Activated CD4-positive, alpha-beta memory T cell treated with anti-CD3 and anti-CD28 coated beads, Interleukin-2, amount 10 ng/mL, durations not matched to agents 7 days and 5 days (primary cell): ENCODE data around the gene SNUPN. TPM values are rescaled to one million over a fixed set of nuclear protein-coding genes. Genes with fewer than 3 reads are reported as not detected.
A peak's percentile ranks its signal among the peaks of the same experiment; 100 is the strongest.
"Not testable (repeated sequence)": the region's sequence is repeated elsewhere in the genome, so short reads cannot be mapped to it uniquely, and the experiment has no call there.

Experiments used
- CTCF ChIA-PET: fragments of 350-600 bp; sonication (Branson Sonifier 250); formaldehyde crosslinking; loops from one replicate; lab custom pipeline; 2021; ENCODE audit warnings: antibody characterized with exemption, inconsistent platforms; lab: Charles Lee
- POLR2A ChIA-PET: fragments of 350-600 bp; sonication (Branson Sonifier 250); formaldehyde crosslinking; loops from one replicate; lab custom pipeline; 2021; ENCODE audit warnings: antibody characterized with exemption; lab: Charles Lee
- DNase-seq: peaks from one replicate; pipeline ENCODE4 v3.0.0-alpha.2; 2020
- H3K27ac Mint-ChIP-seq: one replicate; pipeline ENCODE4 v1.8.0; 2021; ENCODE audit warnings: mild to moderate bottlenecking, mixed read lengths
- H3K27me3 Mint-ChIP-seq: one replicate; pipeline ENCODE4 v1.8.0; 2021; ENCODE audit warnings: mixed read lengths
- H3K36me3 Mint-ChIP-seq: one replicate; pipeline ENCODE4 v1.8.0; 2021; ENCODE audit warnings: low read depth, mixed read lengths
- H3K4me1 Mint-ChIP-seq: one replicate; pipeline ENCODE4 v1.8.0; 2021; ENCODE audit warnings: mixed read lengths
- H3K4me3 Mint-ChIP-seq: one replicate; pipeline ENCODE4 v1.8.0; 2021; ENCODE audit warnings: mild to moderate bottlenecking, mixed read lengths
- H3K9me3 Mint-ChIP-seq: one replicate; pipeline ENCODE4 v1.8.0; 2021; ENCODE audit warnings: mixed read lengths
- total RNA-seq, 2 experiments: library from RNA; stranded (reverse); gene quantifications; one replicate each; pipeline ENCODE4 v1.2.3, GENCODE V29; 2021

SNUPN gene
- total RNA-seq, 2 experiments from 2014 or later, result 29.6 to 30.9 TPM

- peaks cover 29% of the 10 kb centered on the region for H3K36me3 Mint-ChIP-seq
- POLR2A ChIA-PET, result interaction anchor here (1.2 kb wide), 1 partner anchor 11 kb away, joined by 6 read pairs; no protein-coding TSS in a partner anchor
- H3K27me3 Mint-ChIP-seq, H3K27ac Mint-ChIP-seq, CTCF ChIA-PET, H3K4me3 Mint-ChIP-seq, H3K9me3 Mint-ChIP-seq, DNase-seq: not testable (repeated sequence)
- H3K4me1 Mint-ChIP-seq, result peaks cover 17% of the 10 kb centered on the region
Observed at GRCh38 chr15:75586422-75586821, 39.1 kb downstream of the SNUPN start.

GRCh38 chr15:75584121-75584520 is 41.4 kb downstream of the SNUPN start:
- ChIA-PET CTCF (no interaction called here), POLR2A (interaction anchor here (1.2 kb wide), 1 partner anchor 56 kb away, joined by 3 read pairs; the partner anchor contains the start of gene IMP3)
- no peak overlapping the region for H3K27ac Mint-ChIP-seq
- DNase-seq, result no peak
- peaks cover 23% of the 10 kb centered on the region for H3K36me3 Mint-ChIP-seq
- no peaks in the 10 kb centered on the region for H3K9me3 Mint-ChIP-seq
- H3K4me1 Mint-ChIP-seq, result peaks cover 12% of the 10 kb centered on the region
- no peaks in the 10 kb centered on the region for H3K27me3 Mint-ChIP-seq
- H3K4me3 Mint-ChIP-seq, result no peak overlapping the region

DNA sequence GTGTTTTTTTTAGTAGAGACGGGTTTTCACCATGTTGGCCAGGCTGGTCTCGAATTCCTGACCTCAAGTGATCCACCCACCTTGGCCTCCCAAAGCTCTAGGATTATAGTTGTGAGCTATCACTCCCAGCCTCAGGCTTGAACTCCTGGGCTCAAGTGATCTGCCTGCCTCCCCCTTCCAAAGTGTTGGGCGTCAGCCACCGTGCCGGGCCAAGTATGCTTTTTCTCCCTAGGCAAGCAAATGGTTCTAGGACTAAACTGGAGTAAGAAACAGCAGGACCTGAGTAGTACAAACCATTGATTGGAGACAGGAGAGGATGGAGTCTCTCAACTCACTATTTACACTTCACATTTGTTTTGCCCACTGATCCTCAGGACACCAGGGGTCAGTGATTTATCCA is 41.8 kb downstream of the SNUPN start:
- Mint-ChIP-seq H3K4me3 (no peak overlapping the region), H3K4me1 (peaks cover 10% of the 10 kb centered on the region), H3K27me3 (no peaks in the 10 kb centered on the region), H3K27ac (no peak overlapping the region), H3K9me3 (no peaks in the 10 kb centered on the region), H3K36me3 (peaks cover 21% of the 10 kb centered on the region)
- POLR2A ChIA-PET, result interaction anchor here (1.2 kb wide), 1 partner anchor 56 kb away, joined by 3 read pairs; the partner anchor contains the start of gene IMP3
- DNase-seq, result no peak
- CTCF ChIA-PET, result no interaction called here

GRCh38 chr15:75582943-75583342 is 42.6 kb downstream of the SNUPN start:
- H3K4me1 Mint-ChIP-seq, H3K9me3 Mint-ChIP-seq, H3K27ac Mint-ChIP-seq, H3K4me3 Mint-ChIP-seq, DNase-seq, POLR2A ChIA-PET, H3K27me3 Mint-ChIP-seq: not testable (repeated sequence)
- CTCF ChIA-PET, result interaction anchor here (2.4 kb wide), 1 partner anchor 14 kb away, joined by 8 read pairs; no protein-coding TSS in a partner anchor
- H3K36me3 Mint-ChIP-seq, result peaks cover 21% of the 10 kb centered on the region

DNA sequence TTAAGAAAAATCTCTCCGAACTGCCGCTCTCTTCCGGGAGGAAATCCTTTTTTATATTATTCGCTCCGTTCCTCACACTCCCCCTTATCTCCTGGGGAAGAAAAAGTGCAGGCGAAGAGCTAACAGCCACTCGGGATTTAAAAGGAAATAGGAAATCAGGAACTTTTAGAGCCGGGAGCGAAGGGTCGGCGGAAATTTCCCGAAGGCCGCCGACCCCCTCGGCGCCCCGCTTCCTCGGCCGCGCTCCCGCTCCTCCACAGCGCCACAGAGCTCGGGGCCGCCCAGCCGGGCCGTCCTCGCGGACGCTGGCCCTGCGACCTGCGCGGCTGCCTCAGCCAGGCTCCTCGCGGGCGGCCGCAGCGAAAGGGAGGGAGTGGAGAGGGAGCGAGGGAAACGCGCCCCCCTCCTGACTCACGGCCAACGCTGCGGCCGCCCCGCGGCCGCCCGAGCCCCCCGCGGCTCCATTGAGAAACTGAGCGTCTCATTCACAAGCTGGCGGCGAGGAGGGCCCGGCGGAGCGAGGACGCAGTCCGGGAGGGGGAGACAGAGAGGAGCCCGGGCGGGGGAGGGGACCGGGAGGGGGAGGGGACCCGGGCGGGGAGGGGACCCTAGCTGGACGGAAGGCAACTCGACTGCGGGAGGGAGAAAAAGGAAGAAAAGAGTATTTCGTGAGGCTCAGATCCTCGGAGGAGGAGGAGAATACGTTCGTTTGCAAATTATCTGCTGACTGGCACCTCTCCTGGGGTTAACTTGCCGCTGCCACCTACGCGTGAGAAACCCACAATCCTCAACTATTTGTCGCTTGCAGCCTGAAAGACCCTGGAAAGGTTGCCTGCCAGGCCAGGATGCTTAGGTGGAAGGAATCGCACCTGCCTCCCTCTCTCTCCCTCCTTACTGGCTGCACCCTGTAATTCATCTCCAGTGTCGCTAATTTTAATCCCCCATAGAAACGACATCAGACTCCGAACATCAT is 46.3 kb downstream of the SNUPN start, which contains the start of gene PTPN9:
PTPN9 (minus strand) TSS at position 368 of the 973 bp plus-strand sequence. CDS start 539 bp downstream, outside the sequence.
- Mint-ChIP-seq H3K4me3 (peak within 1 kb of the TSS; percentile 86), H3K27ac (peak within 1 kb of the TSS; percentile 93), H3K36me3 (peaks cover 13% of the 10 kb centered on the region), H3K27me3 (no peaks in the 10 kb centered on the region), H3K4me1 (peaks cover 24% of the 10 kb centered on the region), H3K9me3 (no peaks in the 10 kb centered on the region)
- ChIA-PET CTCF (interaction anchor here (0.7 to 3.1 kb wide), 20 partner anchors 10 to 331 kb away, joined by 3 to 29 read pairs (median 4); partner anchors contain the start of genes IMP3, SIN3A, SNUPN and SNX33), POLR2A (interaction anchor here (0.8 to 4.5 kb wide), 18 partner anchors 11 to 556 kb away, joined by 3 to 83 read pairs (median 6); partner anchors contain the start of genes IMP3, MAN2C1, PPCDC and SIN3A)
- DNase-seq, result peak; percentile 81

- CTCF ChIA-PET, result interaction anchor here (0.7 to 3.1 kb wide), 24 partner anchors 10 to 330 kb away, joined by 3 to 29 read pairs (median 4); partner anchors contain the start of genes IMP3, SIN3A, SNUPN and SNX33
- H3K27ac Mint-ChIP-seq, result peak overlapping the region; percentile 93
- peak; percentile 42 for DNase-seq
- H3K27me3 Mint-ChIP-seq, result no peaks in the 10 kb centered on the region
- peaks cover 32% of the 10 kb centered on the region for H3K4me1 Mint-ChIP-seq
- no peaks in the 10 kb centered on the region for H3K9me3 Mint-ChIP-seq
- H3K4me3 Mint-ChIP-seq, result peak overlapping the region; percentile 86
- peaks cover 18% of the 10 kb centered on the region for H3K36me3 Mint-ChIP-seq
- POLR2A ChIA-PET, result interaction anchor here (0.7 to 4.5 kb wide), 23 partner anchors 12 to 555 kb away, joined by 3 to 83 read pairs (median 5); partner anchors contain the start of genes IMP3, MAN2C1, PPCDC and SIN3A
Observed at GRCh38 chr15:75578173-75578947, 47.2 kb downstream of the SNUPN start.

GRCh38 chr15:75577401-75578172 is 47.9 kb downstream of the SNUPN start:
- Mint-ChIP-seq H3K4me1 (peaks cover 39% of the 10 kb centered on the region), H3K4me3 (peak overlapping the region; percentile 85), H3K27me3 (no peaks in the 10 kb centered on the region), H3K36me3 (peaks cover 22% of the 10 kb centered on the region), H3K27ac (peak overlapping the region; percentile 93), H3K9me3 (no peaks in the 10 kb centered on the region)
- ChIA-PET POLR2A (interaction anchor here (0.7 to 4.5 kb wide), 15 partner anchors 12 to 210 kb away, joined by 3 to 83 read pairs (median 5); partner anchors contain the start of genes IMP3, SIN3A, SNUPN and SNX33), CTCF (interaction anchor here (1.0 to 3.1 kb wide), 8 partner anchors 12 to 123 kb away, joined by 3 to 29 read pairs (median 8); partner anchors contain the start of genes IMP3 and SNUPN)
- no peak for DNase-seq

- H3K27me3 Mint-ChIP-seq, result no peaks in the 10 kb centered on the region
Observed at GRCh38 chr15:75573648-75574384, 51.7 kb downstream of the SNUPN start.

GRCh38 chr15:75570126-75570845 is 55.2 kb downstream of the SNUPN start:
- peaks cover 28% of the 10 kb centered on the region for H3K36me3 Mint-ChIP-seq
- no peak overlapping the region for H3K27ac Mint-ChIP-seq
- no peak for DNase-seq
- no peak overlapping the region for H3K4me3 Mint-ChIP-seq
- no peaks in the 10 kb centered on the region for H3K9me3 Mint-ChIP-seq
- ChIA-PET POLR2A (no interaction called here), CTCF (no interaction called here)
- peaks cover 33% of the 10 kb centered on the region for H3K4me1 Mint-ChIP-seq
- no peaks in the 10 kb centered on the region for H3K27me3 Mint-ChIP-seq

More at GRCh38 chr15:75573648-75574384, 51.7 kb downstream of the SNUPN start:
- peaks cover 30% of the 10 kb centered on the region for H3K36me3 Mint-ChIP-seq
- peaks cover 39% of the 10 kb centered on the region for H3K4me1 Mint-ChIP-seq
- H3K4me3 Mint-ChIP-seq, result no peak overlapping the region
- POLR2A ChIA-PET, result interaction anchor here (1.2 to 1.8 kb wide), 2 partner anchors 24 to 66 kb away, joined by 4 to 6 read pairs; partner anchors contain the start of gene IMP3
- no peaks in the 10 kb centered on the region for H3K9me3 Mint-ChIP-seq
- CTCF ChIA-PET, result interaction anchor here (0.7 to 1.3 kb wide), 3 partner anchors 52 to 206 kb away, joined by 3 to 5 read pairs (median 3); partner anchors contain the start of gene IMP3
- no peak for DNase-seq
- H3K27ac Mint-ChIP-seq, result peak overlapping the region; percentile 51
